Mesendoderm (in vitro differentiated cells): Measurements from ENCODE around the gene ABCA1.
"Not testable (repeated sequence)": the region's sequence is repeated elsewhere in the genome, so short reads cannot be mapped to it uniquely, and the experiment has no call there.

Experiments used
- DNase-seq: peaks from one replicate; pipeline ENCODE4 v3.0.0; 2013
- H2AK5ac ChIP-seq: 2 replicates; pipeline ENCODE4 v1.6.1; 2013; ENCODE audit warnings: low read length, inconsistent platforms
- H2BK120ac ChIP-seq: 2 replicates; pipeline ENCODE4 v1.6.1; 2013; ENCODE audit warnings: low read depth, mild to moderate bottlenecking, low read length, moderate library complexity, mixed read lengths
- H2BK15ac ChIP-seq: replicated peaks from 2 replicates; pipeline ENCODE4 v1.6.1; 2013; ENCODE audit warnings: low read depth, mild to moderate bottlenecking, moderate library complexity
- H2BK5ac ChIP-seq: 2 replicates; pipeline ENCODE4 v1.6.1; 2013; ENCODE audit warnings: low read length, inconsistent platforms
- H3K18ac ChIP-seq: 2 replicates; pipeline ENCODE4 v1.6.1; 2013; ENCODE audit warnings: mild to moderate bottlenecking, low read length, mixed read lengths
- H3K23ac ChIP-seq: one replicate; pipeline ENCODE4 v1.6.1; 2013; ENCODE audit warnings: low read length
- H3K27ac ChIP-seq: 2 replicates; pipeline ENCODE4 v1.5.1; 2013; ENCODE audit warnings: low read depth, mild to moderate bottlenecking, inconsistent platforms, low read length, moderate library complexity
- H3K27me3 ChIP-seq: 2 replicates; pipeline ENCODE4 v1.6.1; 2013; ENCODE audit warnings: low read length, control low read depth, mild to moderate bottlenecking, inconsistent platforms; ENCODE audit not compliant: insufficient read depth, poor library complexity
- H3K36me3 ChIP-seq: 2 replicates; pipeline ENCODE4 v1.6.1; 2013; ENCODE audit warnings: low read length, inconsistent platforms; ENCODE audit not compliant: control insufficient read depth, insufficient read depth
- H3K4ac ChIP-seq: one replicate; pipeline ENCODE4 v1.6.1; 2013; ENCODE audit warnings: low read depth, mild to moderate bottlenecking, low read length, moderate library complexity
- H3K4me1 ChIP-seq: 2 replicates; pipeline ENCODE4 v1.6.1; 2013; ENCODE audit warnings: low read depth, low read length, inconsistent platforms; ENCODE audit not compliant: control insufficient read depth
- H3K4me2 ChIP-seq: 2 replicates; pipeline ENCODE4 v1.6.1; 2013; ENCODE audit warnings: low read length
- H3K4me3 ChIP-seq: 2 replicates; pipeline ENCODE4 v1.5.1; 2013; ENCODE audit warnings: mild to moderate bottlenecking, low read length
- H3K56ac ChIP-seq: one replicate; pipeline ENCODE4 v1.6.1; 2013; ENCODE audit warnings: low read length
- H3K79me1 ChIP-seq: 2 replicates; pipeline ENCODE4 v1.6.1; 2013; ENCODE audit warnings: low read length, inconsistent platforms
- H3K79me2 ChIP-seq: 2 replicates; pipeline ENCODE4 v1.6.1; 2013; ENCODE audit warnings: mild to moderate bottlenecking, low read length; ENCODE audit not compliant: control insufficient read depth, insufficient read depth
- H3K9ac ChIP-seq: 2 replicates; pipeline ENCODE4 v1.6.1; 2013; ENCODE audit warnings: low read length, inconsistent platforms
- H4K5ac ChIP-seq: one replicate; pipeline ENCODE4 v1.6.1; 2013; ENCODE audit warnings: low read length
- H4K8ac ChIP-seq: one replicate; pipeline ENCODE4 v1.6.1; 2013; ENCODE audit warnings: low read depth, mild to moderate bottlenecking, control low read depth, low read length, moderate library complexity
- WGBS: extraction: QIAGEN DNeasy Blood & Tissue Kit; methylation state at CpG from one replicate; pipeline ENCODE4 v1.1.7; 2013; ENCODE audit warnings: low lambda C conversion rate, missing lambda C conversion rate; ENCODE audit not compliant: insufficient coverage; ENCODE audit errors: extremely low coverage; 5-methylcytosine and 5-hydroxymethylcytosine counted together

The ABCA1 gene

GRCh38 chr9:104900871-104901270 lies 27.1 kb downstream of the ABCA1 start:
- H3K27ac ChIP-seq: no peak overlapping the region
- no peak overlapping the region for H3K23ac ChIP-seq
- no peak overlapping the region for H3K4me2 ChIP-seq
- H2AK5ac ChIP-seq: no peak overlapping the region
- H2BK5ac ChIP-seq: no peak overlapping the region
- H3K79me1 ChIP-seq: no peaks in the 10 kb centered on the region
- no peak overlapping the region for H3K4me3 ChIP-seq
- peak overlapping the region; percentile 13 for H2BK120ac ChIP-seq
- H3K4me1 ChIP-seq: peaks cover 6% of the 10 kb centered on the region
- H4K5ac ChIP-seq: no peak overlapping the region
- no peak overlapping the region for H4K8ac ChIP-seq
- H2BK15ac ChIP-seq: no peak overlapping the region
- H3K27me3 ChIP-seq: no peaks in the 10 kb centered on the region
- WGBS: no CpG with 5 or more reads among the region's 2 CpGs
- H3K36me3 ChIP-seq: no peaks in the 10 kb centered on the region
- H3K9ac ChIP-seq: no peak overlapping the region
- peak; percentile 65 for DNase-seq
- no peak overlapping the region for H3K4ac ChIP-seq
- no peak overlapping the region for H3K56ac ChIP-seq
- peak overlapping the region; percentile 57 for H3K18ac ChIP-seq
- no peaks in the 10 kb centered on the region for H3K79me2 ChIP-seq

- no peaks in the 10 kb centered on the region for H3K27me3 ChIP-seq
These were observed 27.6 kb downstream of the ABCA1 start for GRCh38 chr9:104900324-104900723.

GRCh38 chr9:104899759-104900247 lies 28.2 kb downstream of the ABCA1 start:
- no peak overlapping the region for H3K4ac ChIP-seq
- H3K18ac ChIP-seq: no peak overlapping the region
- no peak overlapping the region for H2BK120ac ChIP-seq
- no peak overlapping the region for H3K27ac ChIP-seq
- DNase-seq: no peak
- H4K5ac ChIP-seq: no peak overlapping the region
- no peaks in the 10 kb centered on the region for H3K79me2 ChIP-seq
- no peak overlapping the region for H3K4me2 ChIP-seq
- no CpG with 5 or more reads among the region's 4 CpGs for WGBS
- no peak overlapping the region for H4K8ac ChIP-seq
- no peak overlapping the region for H3K9ac ChIP-seq
- H2BK5ac ChIP-seq: no peak overlapping the region
- H3K79me1 ChIP-seq: no peaks in the 10 kb centered on the region
- H3K27me3 ChIP-seq: no peaks in the 10 kb centered on the region
- H2AK5ac ChIP-seq: no peak overlapping the region
- H2BK15ac ChIP-seq: no peak overlapping the region
- H3K56ac ChIP-seq: no peak overlapping the region
- H3K4me3 ChIP-seq: no peak overlapping the region
- H3K23ac ChIP-seq: no peak overlapping the region
- H3K36me3 ChIP-seq: no peaks in the 10 kb centered on the region
- H3K4me1 ChIP-seq: peaks cover 6% of the 10 kb centered on the region

More at GRCh38 chr9:104900324-104900723, 27.6 kb downstream of the ABCA1 start:
- no peaks in the 10 kb centered on the region for H3K79me2 ChIP-seq
- H3K4me3 ChIP-seq: no peak overlapping the region
- no peak for DNase-seq
- no peak overlapping the region for H2AK5ac ChIP-seq
- no peak overlapping the region for H3K23ac ChIP-seq
- no peaks in the 10 kb centered on the region for H3K36me3 ChIP-seq
- H4K5ac ChIP-seq: no peak overlapping the region
- H3K9ac ChIP-seq: no peak overlapping the region
- H3K4me2 ChIP-seq: no peak overlapping the region
- no peak overlapping the region for H2BK5ac ChIP-seq
- no peak overlapping the region for H2BK120ac ChIP-seq
- H3K4me1 ChIP-seq: peaks cover 6% of the 10 kb centered on the region
- no peak overlapping the region for H3K4ac ChIP-seq
- no peak overlapping the region for H3K56ac ChIP-seq
- H3K27ac ChIP-seq: no peak overlapping the region
- H2BK15ac ChIP-seq: no peak overlapping the region
- H3K18ac ChIP-seq: no peak overlapping the region
- H4K8ac ChIP-seq: no peak overlapping the region
- no peaks in the 10 kb centered on the region for H3K79me1 ChIP-seq
- WGBS: no CpG with 5 or more reads among the region's 3 CpGs

- H3K36me3 ChIP-seq, H3K27me3 ChIP-seq, DNase-seq: not testable (repeated sequence)
These were observed 29.6 kb downstream of the ABCA1 start for GRCh38 chr9:104898376-104898775.

GRCh38 chr9:104896131-104896530 lies 31.8 kb downstream of the ABCA1 start:
- Histone ChIP-seq H2BK5ac (no peak overlapping the region), H3K4ac (no peak overlapping the region), H4K5ac (no peak overlapping the region), H3K27ac (no peak overlapping the region), H3K18ac (no peak overlapping the region), H3K56ac (no peak overlapping the region), H4K8ac (no peak overlapping the region), H3K4me2 (no peak overlapping the region), H3K79me1 (no peaks in the 10 kb centered on the region), H3K9ac (no peak overlapping the region), H2AK5ac (no peak overlapping the region), H2BK120ac (no peak overlapping the region), H3K36me3 (no peaks in the 10 kb centered on the region), H3K27me3 (no peaks in the 10 kb centered on the region), H3K79me2 (no peaks in the 10 kb centered on the region), H3K23ac (no peak overlapping the region), H3K4me1 (no peaks in the 10 kb centered on the region), H2BK15ac (no peak overlapping the region), H3K4me3 (no peak overlapping the region)
- no CpG with 5 or more reads among the region's 1 CpG for WGBS
- DNase-seq: no peak

More at GRCh38 chr9:104898376-104898775, 29.6 kb downstream of the ABCA1 start:
- not testable (repeated sequence) for H4K8ac ChIP-seq, H2BK15ac ChIP-seq, H3K4ac ChIP-seq, H3K56ac ChIP-seq, H3K9ac ChIP-seq, H3K4me1 ChIP-seq, H3K23ac ChIP-seq, H4K5ac ChIP-seq, H2BK120ac ChIP-seq, H3K4me3 ChIP-seq, H2AK5ac ChIP-seq, H3K79me1 ChIP-seq, H3K27ac ChIP-seq, H3K79me2 ChIP-seq, H3K4me2 ChIP-seq, H2BK5ac ChIP-seq
- no CpG with 5 or more reads among the region's 6 CpGs for WGBS
- peak overlapping the region; percentile 28 for H3K18ac ChIP-seq

GRCh38 chr9:104895572-104895971 lies 32.4 kb downstream of the ABCA1 start:
- WGBS: no CpG with 5 or more reads among the region's 6 CpGs
- Histone ChIP-seq H3K79me2 (no peaks in the 10 kb centered on the region), H2AK5ac (no peak overlapping the region), H3K36me3 (no peaks in the 10 kb centered on the region), H4K5ac (no peak overlapping the region), H2BK15ac (no peak overlapping the region), H3K9ac (no peak overlapping the region), H3K27ac (no peak overlapping the region), H2BK5ac (no peak overlapping the region), H3K79me1 (no peaks in the 10 kb centered on the region), H3K56ac (no peak overlapping the region), H3K23ac (no peak overlapping the region), H3K4me3 (no peak overlapping the region), H3K27me3 (no peaks in the 10 kb centered on the region), H3K4ac (no peak overlapping the region), H3K4me2 (no peak overlapping the region), H3K18ac (no peak overlapping the region), H3K4me1 (no peaks in the 10 kb centered on the region), H4K8ac (peak overlapping the region; percentile 2), H2BK120ac (no peak overlapping the region)
- DNase-seq: no peak
